ENCODE measurements around the gene CELA2A. TPM values are rescaled to one million over a fixed set of nuclear protein-coding genes. Genes with fewer than 3 reads are reported as not detected.

Gene CELA2A
- polyA plus RNA-seq (ENCODE audit: insufficient read length in 12 of 12) = under 1 TPM in 4 of 12 donors, not detected in 8; 0.20 to 0.54 (median 0.37) TPM
- long read RNA-seq, donor 1 = 0 reads
- long read RNA-seq, donor 2 = 0 reads
- long read RNA-seq, donor 3 = 0 reads
- long read RNA-seq, donor 4 = 0 reads
- long read RNA-seq, donor 5 = 0 reads
- long read RNA-seq, donor 6 = 0 reads
- long read RNA-seq, donor 7 = 0 reads
- long read RNA-seq, donor 8 = 0 reads
- long read RNA-seq, donor 9 = 0 reads
- long read RNA-seq, donor 10 = 0 reads
- long read RNA-seq, donor 11 = 0 reads

- no peak for DNase-seq
Observed at GRCh38 chr1:15456313-15456954, at the start of gene CELA2A. Gene CELA2A, plus strand, starts transcription at chr1:15456732. Its CDS starts 22 bp downstream, at chr1:15456754.

- DNase-seq = no peak
Observed at GRCh38 chr1:15407580-15407979, 49.0 kb upstream of the CELA2A start.

GRCh38 chr1:15408890-15409387 lies 47.6 kb upstream of the CELA2A start:
- DNase-seq = no peak

GRCh38 chr1:15409388-15410222 lies 46.9 kb upstream of the CELA2A start, which contains the start of gene EFHD2:
Gene EFHD2, plus strand, starts transcription at chr1:15409888. Its CDS starts 84 bp downstream, at chr1:15409972.
- peak; percentile 78 for DNase-seq

GRCh38 chr1:15410223-15410883 lies 46.2 kb upstream of the CELA2A start:
- DNase-seq = no peak

GRCh38 chr1:15410884-15411245 lies 45.7 kb upstream of the CELA2A start:
- no peak for DNase-seq

GRCh38 chr1:15411593-15412137 lies 44.9 kb upstream of the CELA2A start:
- no peak for DNase-seq

DNA sequence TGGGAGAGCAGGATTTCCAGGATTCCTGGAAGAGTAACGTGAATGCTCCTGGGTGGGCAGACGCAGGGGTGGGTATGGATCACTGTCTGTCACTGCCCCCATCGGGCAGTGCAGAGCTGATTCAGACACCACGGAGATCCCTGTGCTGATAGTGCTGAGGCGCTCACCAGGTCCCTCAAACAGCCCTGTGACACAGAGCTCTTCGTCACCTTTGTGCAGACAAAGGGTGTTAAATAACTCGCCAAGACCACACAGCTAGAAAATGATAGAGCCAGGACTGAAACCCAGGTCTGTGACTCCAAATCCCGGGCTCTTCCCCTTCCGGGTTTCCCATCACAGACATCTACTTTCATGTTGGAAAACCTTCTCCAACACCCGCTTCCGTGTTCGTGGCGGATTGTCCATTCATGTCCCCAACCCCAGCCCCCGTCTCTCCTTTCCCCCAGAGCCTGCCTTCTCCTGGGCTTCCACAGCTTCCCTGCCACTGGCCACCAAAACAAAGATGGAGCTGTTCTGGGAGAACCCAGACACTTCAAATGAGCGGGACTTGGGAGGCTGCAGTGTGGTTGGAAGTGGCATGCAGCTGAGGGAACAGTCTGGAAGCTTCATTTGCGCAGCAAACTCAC lies 44.2 kb upstream of the CELA2A start:
- DNase-seq = no peak

GRCh38 chr1:15412843-15413242 lies 43.7 kb upstream of the CELA2A start:
- no peak for DNase-seq

- DNase-seq = no peak
Observed at GRCh38 chr1:15413563-15414444, 42.7 kb upstream of the CELA2A start.

GRCh38 chr1:15414445-15414983 lies 42.0 kb upstream of the CELA2A start:
- no peak for DNase-seq

GRCh38 chr1:15417059-15417934 lies 39.2 kb upstream of the CELA2A start:
- no peak for DNase-seq

DNA sequence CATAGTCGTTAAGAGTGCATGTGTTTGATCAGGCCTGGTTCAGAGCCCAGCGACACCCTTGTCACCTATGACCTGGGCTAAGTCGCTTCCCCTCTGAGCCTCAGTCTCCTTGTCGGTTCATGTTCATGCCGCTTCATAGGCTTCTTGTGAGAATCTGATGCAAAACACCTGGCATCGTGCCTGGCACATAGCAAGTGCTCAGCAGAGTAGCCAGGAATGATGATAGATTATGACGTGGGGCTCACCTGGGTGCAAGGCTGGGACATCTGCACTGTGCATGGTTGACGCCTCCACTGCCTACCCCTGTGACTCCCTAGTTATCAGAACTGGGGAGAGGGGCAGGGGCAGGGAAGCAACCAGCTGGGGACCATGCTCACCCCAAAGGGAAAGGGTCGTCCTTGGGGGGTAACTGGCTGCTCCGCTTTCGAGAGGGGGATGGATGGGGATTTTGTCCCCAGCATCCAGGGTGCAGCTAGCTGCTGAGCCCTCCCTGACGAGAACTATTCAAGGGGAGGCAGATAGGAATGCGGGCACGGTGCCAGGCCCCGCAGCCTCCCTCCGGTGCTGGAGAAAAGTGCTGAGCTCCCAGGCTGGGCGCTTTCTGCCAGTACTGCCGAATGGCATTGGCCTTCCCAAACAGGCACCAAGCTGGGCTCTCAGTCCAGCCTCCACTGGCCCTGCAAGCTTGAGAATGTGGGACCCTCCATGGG lies 37.6 kb upstream of the CELA2A start:
- DNase-seq = no peak

- no peak for DNase-seq
Observed at GRCh38 chr1:15420853-15421465, 35.6 kb upstream of the CELA2A start.

- no peak for DNase-seq
Observed at GRCh38 chr1:15422871-15423270, 33.7 kb upstream of the CELA2A start.

- no peak for DNase-seq
Observed at GRCh38 chr1:15423355-15424077, 33.0 kb upstream of the CELA2A start.

DNA sequence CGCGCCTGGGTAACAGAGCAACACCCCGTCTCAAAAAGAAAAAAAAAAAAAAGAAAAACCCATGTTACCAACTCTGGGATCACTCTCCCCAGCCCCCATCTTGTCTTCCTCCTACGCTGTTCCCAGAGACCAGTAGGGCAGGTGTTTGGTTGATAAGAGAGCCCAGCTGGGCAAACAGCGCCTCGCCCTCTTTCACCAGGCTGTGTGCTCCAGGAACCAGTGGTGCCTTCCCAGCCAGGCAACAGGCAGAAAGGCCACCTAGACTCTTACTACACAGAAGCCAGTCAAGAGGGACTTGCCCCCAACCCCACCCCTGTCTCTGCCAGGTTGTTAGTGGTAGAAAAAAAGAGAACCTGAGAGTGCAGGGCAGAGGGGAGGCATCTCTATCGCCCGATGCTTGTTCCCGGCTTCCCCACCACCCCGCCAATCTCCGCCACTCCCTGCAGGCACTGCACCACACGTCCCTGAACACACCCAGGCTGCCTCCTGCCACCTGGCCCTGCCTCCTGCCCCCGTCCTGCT lies 32.3 kb upstream of the CELA2A start:
- DNase-seq = no peak
